D721Med (cell line): ENCODE data around the gene TEDC1.
A peak's percentile ranks its signal among the peaks of the same experiment; 100 is the strongest.

ENCODE experiments used
- DNase-seq: peaks from one replicate; pipeline ENCODE4 v3.0.0; 2011; ENCODE audit warnings: low spot score; ENCODE audit not compliant: insufficient read length
- FAIRE-seq: peaks from 2 replicates; lab custom pipeline; 2011; peaks lifted over from hg19 to GRCh38; lab: Jason Lieb, UNC
- CTCF ChIP-seq: IDR thresholded peaks from 2 replicates; pipeline ENCODE4 v1.5.1; 2012; ENCODE audit warnings: mild to moderate bottlenecking, control low read depth; ENCODE audit not compliant: insufficient read depth; ENCODE audit errors: missing control alignments

Gene TEDC1

GRCh38 chr14:105533391-105533790, 42.3 kb downstream of the TEDC1 start:
- FAIRE-seq (no peak), DNase-seq (no peak)
- TF ChIP-seq CTCF: no peak

GRCh38 chr14:105533811-105534498, 42.9 kb downstream of the TEDC1 start:
- FAIRE-seq (no peak), DNase-seq (no peak)
- no peak for TF ChIP-seq CTCF

GRCh38 chr14:105534586-105534985, 43.5 kb downstream of the TEDC1 start:
- FAIRE-seq (no peak), DNase-seq (no peak)
- no peak for TF ChIP-seq CTCF

- no peak for TF ChIP-seq CTCF
- no peak for DNase-seq
- FAIRE-seq: no peak
These were observed 45.0 kb downstream of the TEDC1 start for GRCh38 chr14:105536051-105536450.

- no peak for FAIRE-seq
- TF ChIP-seq CTCF: no peak
- no peak for DNase-seq
These were observed 45.9 kb downstream of the TEDC1 start for GRCh38 chr14:105536691-105537579.

- FAIRE-seq: no peak
- peak; percentile 84 for DNase-seq
- peak; percentile 60 for TF ChIP-seq CTCF
These were observed 46.8 kb downstream of the TEDC1 start for GRCh38 chr14:105537580-105538474.
